ENCODE measurements around the gene NOXRED1.
"Not testable (repeated sequence)": the region's sequence is repeated elsewhere in the genome, so short reads cannot be mapped to it uniquely, and the experiment has no call there.

Gene NOXRED1

DNA sequence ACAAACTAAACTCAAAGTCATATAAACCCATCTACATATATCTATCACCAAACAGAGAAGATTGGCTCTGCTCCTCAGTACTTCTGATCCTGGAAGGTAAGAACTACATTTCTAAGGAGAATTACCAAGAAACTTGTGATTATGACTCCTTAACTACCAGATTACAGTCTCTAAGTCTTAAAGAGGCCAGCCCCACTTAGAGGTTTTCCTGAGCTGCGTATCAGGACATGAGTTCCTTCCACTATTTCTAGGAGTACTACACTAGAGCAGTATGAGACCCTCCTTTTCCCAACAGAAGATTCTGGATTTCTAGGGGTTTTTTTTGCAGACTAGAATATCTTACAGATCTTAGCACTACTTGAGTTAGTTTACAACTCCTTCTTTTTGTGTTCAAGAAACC is at the start of gene NOXRED1:
Gene NOXRED1, minus strand, starts transcription at position 101 of the 400 bp plus-strand sequence. CDS start 634 bp downstream, outside the sequence.
- no peak for DNase-seq

- DNase-seq = no peak
Observed at GRCh38 chr14:77470224-77470870, 47.0 kb upstream of the NOXRED1 start.

GRCh38 chr14:77469539-77469938 is 46.2 kb upstream of the NOXRED1 start:
- no peak for DNase-seq

- no peak for DNase-seq
Observed at GRCh38 chr14:77469067-77469505, 45.8 kb upstream of the NOXRED1 start.

DNA sequence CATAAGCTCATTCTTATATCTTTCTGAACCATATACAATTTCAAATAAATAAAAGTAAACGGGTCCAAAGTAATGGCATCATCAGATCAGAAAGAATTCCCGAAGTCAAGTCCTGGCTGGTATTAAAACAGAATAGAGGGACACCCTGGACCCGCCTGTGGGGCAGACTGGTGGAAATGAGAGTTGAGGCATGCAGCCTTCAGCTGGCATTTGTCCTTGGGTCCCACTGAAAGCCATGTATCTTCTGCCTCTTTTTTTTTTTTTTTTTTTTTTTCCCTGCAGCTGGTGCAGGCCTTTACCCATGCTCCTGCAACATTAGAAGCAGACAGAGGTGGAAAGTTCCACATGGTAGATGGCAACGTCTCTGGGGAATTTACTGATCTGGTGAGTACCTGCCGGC is 44.5 kb upstream of the NOXRED1 start:
- DNase-seq = no peak

DNA sequence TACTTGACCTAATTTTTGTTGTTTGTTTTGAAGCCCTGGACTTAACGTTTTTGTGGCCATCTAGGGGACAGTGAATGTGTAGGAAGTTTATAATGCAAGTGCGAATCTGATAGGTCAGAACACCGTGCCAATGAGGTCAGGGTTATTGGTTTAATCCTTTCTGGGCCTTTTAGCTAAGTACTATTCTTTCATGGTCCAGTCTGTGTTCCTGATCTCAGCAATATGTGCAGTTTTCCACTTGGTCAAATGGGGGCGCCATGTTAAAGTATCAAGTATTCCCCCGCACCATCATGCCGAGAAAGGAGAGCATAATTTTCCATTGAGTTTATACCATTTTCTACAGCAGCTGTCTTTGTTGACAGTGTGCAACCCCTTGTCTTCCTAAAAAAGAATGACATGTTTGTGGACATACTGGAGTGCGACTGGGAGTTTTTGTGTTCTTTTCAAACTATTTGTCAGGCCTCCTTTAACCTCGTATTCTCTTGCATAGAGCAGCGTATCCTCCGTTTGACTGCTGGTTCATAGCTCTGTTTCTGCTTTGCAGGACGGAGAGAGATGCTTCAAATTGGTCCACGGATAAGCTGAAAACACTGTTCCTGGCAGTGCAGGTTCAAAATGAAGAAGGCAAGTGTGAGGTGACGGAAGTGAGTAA is 35.9 kb upstream of the NOXRED1 start:
- peak; percentile 74 for DNase-seq

- DNase-seq = peak; percentile 36
Observed at GRCh38 chr14:77458249-77458950, 35.1 kb upstream of the NOXRED1 start.

DNA sequence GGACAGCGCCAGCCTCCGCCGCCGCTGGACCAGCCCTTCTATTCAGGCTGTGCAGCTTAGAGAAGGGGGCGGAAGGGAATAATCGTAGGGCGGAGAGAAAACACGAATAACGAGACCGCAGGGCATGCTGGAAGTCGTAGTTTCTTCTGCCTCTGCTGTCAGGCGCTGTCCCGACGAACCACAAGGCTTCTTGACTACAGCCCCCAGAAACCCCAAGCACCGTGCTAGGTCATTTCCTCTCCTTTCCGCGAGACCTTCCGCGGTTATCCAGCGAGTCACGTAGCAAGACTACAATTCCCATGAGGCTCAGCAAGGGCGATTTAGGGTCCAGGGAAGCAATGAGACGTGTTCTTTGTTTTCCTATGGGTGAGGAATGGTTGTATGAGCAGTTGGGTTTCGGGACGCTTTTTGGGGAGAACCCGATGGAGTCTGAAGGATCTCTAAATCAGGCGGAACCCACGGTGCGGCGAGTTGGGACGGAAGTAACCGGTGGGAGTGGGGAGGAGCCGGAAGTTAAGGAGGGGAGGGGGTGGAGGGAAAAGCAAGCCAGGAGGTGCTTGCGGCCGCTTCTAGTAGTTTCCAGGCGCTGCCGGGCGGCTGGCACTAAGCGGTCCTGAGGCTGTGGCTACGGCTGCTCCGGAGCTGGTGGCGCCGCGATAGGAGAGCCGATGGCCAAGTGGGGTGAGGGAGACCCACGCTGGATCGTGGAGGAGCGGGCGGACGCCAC is 34.4 kb upstream of the NOXRED1 start, which contains the start of the genes AHSA1 and VIPAS39:
Gene AHSA1, plus strand, starts transcription at position 572 of the 727 bp plus-strand sequence. Its CDS starts 97 bp downstream, at position 669.
Gene VIPAS39, minus strand, starts transcription at position 80 of the 727 bp plus-strand sequence. CDS start 3,499 bp downstream, outside the sequence.
- peak; percentile 96 for DNase-seq

- no peak for DNase-seq
Observed at GRCh38 chr14:77457115-77457521, 33.8 kb upstream of the NOXRED1 start.

DNA sequence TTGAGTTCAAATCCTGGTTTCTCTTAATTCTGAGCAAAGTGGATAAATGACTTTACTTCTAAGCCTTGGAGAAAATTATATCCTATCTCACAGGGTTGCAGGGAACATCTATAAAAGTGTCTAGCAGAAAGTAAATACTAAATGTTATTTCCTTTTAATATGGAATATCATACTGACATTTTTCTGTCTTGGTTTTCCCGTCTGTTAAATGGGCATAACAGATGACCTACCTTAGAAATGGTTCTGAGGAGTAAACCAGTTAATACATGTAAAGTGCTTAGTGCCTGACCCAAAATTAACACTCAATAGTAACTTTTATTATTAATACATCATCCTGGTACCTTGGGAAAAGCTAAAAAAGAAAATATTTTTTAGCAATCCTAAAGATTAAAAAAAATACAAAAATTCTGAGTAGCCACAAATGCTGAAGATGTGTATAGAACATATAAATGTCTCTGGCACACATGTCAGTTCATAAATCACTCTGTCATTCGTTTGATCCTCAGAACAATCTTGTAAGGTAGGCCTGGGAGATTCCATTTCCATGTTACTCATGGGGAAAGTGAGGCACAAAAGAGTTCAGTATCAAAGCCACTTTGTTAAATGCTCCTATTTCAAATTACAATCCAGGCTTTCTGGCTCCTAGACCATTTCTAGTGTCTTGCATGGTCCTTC is 32.8 kb upstream of the NOXRED1 start:
- DNase-seq = no peak

- no peak for DNase-seq
Observed at GRCh38 chr14:77442196-77442595, 18.9 kb upstream of the NOXRED1 start.

- DNase-seq = no peak
Observed at GRCh38 chr14:77439861-77440260, 16.5 kb upstream of the NOXRED1 start.

DNA sequence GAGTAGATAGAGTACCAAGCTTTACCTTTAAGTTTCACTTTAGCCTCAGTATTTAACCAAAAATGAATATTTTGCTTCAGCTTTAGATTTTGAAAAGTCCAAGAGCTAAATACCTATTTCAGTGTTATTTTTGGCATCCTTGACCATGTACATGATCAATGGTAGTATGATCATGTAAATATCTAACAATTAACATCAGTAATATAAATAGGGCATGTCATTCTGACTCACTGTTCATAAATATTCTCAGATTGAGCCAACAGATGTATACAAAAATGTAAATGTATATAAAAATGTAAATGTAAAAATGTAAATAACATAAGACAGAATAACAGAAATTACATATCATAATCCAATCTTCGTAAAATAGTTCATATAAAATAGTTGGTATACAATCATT is 15.3 kb upstream of the NOXRED1 start:
- DNase-seq = no peak

DNA sequence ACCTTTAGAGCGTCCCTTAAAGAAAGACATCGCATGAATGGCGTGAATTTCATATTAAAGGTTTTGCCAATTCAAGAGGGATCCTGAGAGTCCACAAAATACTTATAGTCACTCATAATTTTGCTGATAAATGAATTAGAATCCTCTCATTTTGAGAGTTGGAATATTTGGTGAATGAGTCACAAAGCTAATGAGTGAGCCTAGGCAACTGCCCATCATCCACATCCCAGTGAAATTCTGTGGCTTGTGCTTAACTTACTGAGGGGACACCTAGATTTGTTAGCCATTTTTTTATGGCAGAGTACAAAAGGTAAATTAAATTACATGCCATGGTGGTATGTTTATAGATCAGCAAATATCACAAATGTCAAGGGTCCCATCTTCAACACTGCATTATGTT is 12.7 kb upstream of the NOXRED1 start:
- no peak for DNase-seq

GRCh38 chr14:77426396-77426795 is 3.1 kb upstream of the NOXRED1 start:
- no peak for DNase-seq

GRCh38 chr14:77424862-77425261 is 1.5 kb upstream of the NOXRED1 start:
- no peak for DNase-seq

DNA sequence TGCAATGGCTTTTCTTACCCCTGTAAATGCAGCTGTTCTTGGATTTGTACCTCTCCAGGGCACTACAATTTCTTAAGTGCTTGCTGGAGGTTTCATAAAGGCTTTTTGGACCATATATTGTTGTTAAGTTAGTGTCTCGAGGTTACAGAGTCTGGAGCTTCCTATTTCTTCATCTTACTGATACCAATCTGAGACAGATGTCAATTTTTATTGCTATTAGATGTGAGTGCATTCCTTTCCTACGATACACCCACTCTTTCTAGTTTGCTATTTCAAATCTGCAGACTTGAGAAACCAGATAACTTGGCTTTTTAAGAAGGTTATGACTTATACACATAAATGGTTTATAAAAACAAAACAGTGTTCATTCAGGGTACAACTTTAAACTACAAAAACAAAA is 2.1 kb downstream of the NOXRED1 start:
- no peak for DNase-seq

DNA sequence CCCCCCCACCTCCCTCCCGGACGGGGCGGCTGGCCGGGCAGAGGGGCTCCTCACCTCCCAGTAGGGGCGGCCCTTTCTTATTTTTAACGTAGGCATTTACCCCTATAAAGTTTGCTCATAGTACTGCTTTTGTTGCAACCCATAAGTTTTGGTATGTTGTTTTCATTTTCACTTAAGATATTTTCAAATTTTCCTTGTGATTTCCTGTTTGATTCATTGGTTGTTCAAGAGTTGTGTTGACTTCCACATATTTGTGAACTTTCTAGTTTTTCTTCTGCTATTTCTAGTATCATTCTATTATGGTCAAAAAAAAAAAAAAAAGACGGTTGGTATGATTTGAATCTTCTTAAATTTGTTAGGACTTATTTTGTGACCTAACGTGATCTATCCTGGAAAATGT is 6.5 kb downstream of the NOXRED1 start:
- no peak for DNase-seq

- not testable (repeated sequence) for DNase-seq
Observed at GRCh38 chr14:77416098-77416497, 7.2 kb downstream of the NOXRED1 start.

DNA sequence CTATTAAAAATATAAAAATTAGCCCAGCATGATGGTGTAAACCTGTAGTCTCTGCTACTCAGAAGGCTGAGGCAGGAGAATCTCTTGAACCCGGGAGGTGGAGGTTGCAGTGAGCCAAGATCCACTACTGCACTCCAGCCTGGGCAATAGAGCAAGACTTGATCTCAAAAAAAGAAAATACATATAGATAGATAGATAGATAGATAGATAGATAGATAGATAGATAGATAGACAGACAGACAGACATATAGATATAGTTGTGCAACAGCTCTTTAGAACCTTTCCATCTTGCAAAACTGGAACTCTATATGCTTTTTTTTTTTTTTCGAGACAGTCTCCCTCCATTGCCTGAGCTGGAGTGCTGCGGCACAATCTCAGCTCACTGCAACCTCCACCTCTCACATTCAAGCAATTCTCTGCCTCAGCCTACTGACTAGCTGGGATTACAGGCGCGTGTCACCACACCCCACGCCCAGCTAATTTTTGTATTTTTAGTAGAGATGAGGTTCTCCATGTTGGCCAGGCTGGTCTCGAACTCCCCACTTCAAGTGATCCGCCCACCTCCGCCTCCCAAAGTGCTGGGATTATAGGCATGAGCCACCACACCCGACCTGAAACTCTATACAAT is 7.8 kb downstream of the NOXRED1 start:
- DNase-seq = not testable (repeated sequence)

GRCh38 chr14:77409131-77409533 is 14.2 kb downstream of the NOXRED1 start:
- no peak for DNase-seq

GRCh38 chr14:77407158-77407557 is 16.2 kb downstream of the NOXRED1 start:
- DNase-seq = no peak
